GM21576 (cell line): ENCODE measurements around the gene ABI3.
A peak's percentile ranks its signal among the peaks of the same experiment; 100 is the strongest.

ENCODE experiments used
- ATAC-seq: cut with Tn5 transposase; IDR thresholded peaks from one replicate; pipeline ENCODE4 v1.9.1; 2021; ENCODE audit warnings: mild to moderate bottlenecking, moderate library complexity; ENCODE audit not compliant: unreplicated experiment

The ABI3 gene

GRCh38 chr17:49196520-49196919 lies 14.0 kb upstream of the ABI3 start:
- ATAC-seq, result no peak

GRCh38 chr17:49197346-49197998 lies 13.0 kb upstream of the ABI3 start:
- ATAC-seq, result no peak

- no peak for ATAC-seq
Observed at GRCh38 chr17:49198211-49198610, 12.3 kb upstream of the ABI3 start.

GRCh38 chr17:49200423-49201083 lies 10.0 kb upstream of the ABI3 start:
- ATAC-seq, result no peak

DNA sequence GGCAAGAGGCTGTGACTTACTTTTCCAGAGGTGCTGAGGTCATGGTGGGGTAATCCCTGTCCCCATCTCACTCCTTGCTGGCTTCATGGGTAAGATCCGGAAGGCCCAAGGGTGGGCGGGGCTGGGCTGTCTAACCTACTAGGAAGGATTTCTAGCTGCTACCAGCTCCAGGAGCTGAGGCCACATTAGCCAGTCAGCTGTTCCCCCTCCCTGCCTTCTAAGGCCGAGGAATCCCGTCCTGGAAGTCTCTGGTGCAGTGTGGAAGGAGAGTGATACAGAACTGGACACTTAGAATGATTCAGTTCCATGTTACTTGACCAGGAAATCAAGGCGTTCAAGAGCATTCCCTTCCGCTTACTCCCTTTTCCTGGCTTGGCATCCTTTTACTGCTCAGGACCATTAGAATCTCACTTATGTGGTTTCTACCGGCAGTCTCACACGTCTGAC lies 9.0 kb upstream of the ABI3 start:
- ATAC-seq, result no peak

- no peak for ATAC-seq
Observed at GRCh38 chr17:49203796-49204195, 6.7 kb upstream of the ABI3 start.

DNA sequence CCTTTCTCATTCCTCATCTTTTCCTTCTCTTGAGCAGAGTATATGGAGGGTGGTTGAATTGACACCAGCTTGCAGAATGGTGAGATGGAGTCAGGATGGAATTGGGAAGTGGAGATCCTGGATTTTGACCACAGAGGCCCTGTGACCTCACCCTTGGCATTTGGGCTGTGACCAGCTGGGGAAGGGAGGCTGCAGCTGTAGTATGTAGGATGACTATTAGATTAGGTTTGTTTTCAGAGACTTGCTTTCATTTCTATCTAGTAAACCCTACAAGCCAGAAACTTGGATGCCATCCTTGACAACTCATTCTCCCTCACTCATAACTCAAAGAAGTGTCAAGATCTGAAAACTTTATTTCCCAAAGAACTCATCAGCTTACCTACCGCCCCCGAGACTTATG lies 6.0 kb upstream of the ABI3 start:
- no peak for ATAC-seq

DNA sequence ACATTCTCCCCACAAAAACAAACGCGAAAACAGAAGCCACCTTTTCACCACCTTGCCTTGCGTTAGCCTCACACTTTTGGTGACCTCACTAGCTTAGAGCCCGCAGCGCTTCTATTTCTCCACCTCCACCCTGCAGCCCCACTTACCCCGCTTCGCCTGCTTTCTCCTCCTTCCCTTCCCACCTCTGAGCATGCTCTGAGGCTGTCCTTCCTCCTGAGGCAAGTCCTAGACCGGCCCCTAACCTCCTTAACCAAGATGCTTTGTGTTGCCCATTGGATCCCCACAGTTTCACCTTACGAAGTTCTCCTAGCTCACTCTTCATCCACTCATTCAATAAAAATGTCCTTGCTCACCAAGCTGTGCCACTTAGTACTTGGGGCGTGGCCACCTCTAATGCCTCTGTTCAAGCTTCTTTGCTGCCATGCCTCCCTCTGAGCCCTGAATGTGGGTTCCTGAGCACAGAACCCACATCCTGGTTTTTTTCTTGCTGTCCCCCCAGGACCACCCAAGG lies 1.4 kb upstream of the ABI3 start:
- no peak for ATAC-seq

DNA sequence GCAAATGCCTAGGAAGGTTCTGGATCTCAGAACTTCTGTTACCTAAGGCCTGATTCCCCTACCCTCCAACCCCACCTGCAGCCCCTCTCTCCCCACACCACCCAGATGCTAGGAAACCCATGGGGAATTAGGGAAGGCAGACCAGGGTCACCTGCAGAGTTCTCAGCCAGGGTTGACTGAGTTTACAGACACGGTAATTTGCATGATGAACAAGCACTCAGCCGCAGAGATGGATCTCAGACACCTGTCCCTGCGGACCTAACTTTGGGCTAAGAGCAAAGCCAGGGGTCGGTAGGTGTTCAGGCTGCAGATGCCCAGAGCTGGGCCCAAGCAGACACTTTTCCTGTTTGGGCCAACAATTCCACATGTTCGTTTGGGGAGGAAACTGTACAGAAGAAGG lies 2.9 kb downstream of the ABI3 start:
- ATAC-seq, result no peak

DNA sequence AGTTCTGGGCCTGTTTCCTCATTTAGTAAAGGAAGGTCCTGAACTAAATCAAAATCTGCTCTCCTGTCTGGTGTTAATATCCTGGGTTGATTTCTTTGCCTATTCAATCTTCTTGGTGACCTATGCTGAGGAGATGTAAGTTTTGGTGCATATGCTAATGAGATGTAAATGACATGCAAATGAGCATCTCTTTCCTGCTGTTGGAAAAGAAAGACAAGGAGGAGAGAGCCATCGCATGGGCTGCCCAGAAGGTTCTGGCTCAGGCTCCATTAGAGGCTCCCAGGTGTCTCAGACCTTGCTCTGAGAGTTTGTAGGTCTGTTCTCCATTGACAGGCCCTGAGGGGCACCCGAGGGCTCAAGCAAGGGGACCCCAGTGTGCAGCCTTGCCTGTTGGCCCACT lies 3.3 kb downstream of the ABI3 start:
- ATAC-seq, result no peak

GRCh38 chr17:49214676-49215360 lies 4.3 kb downstream of the ABI3 start:
- ATAC-seq, result no peak

GRCh38 chr17:49216482-49216881 lies 6.0 kb downstream of the ABI3 start:
- no peak for ATAC-seq

DNA sequence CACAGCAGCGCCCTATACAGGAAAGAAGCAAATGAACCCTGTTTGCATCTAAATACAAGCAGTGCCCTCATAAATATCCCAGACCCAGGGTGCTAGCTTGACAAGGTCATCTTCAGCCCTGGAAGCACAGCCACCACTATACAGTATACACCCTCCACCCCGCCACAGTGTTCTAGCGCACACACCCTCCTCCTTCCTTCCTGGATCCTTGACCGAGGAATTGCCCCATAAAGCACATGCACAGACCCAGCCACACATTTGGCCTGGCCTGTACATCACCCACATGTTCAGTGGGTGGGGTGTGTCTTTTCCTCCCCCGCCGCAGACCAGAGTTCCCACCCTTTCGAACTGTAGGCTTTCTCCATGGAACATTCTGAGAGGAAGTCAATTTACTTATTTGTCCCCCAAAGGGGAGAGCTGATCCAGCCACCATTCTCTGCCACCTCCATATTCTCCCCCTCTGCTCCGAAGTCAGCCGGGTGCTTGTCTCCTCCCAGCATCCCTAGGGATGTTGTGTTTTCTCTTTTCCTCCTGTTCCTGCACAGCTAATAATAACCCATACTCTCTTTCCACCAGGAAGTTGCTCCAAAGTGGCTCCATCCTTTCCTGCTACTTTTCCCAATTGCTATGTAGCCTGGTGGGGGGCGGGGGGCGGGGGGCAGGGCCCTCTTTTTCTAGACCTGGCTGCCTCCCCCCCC lies 6.6 kb downstream of the ABI3 start:
- no peak for ATAC-seq

DNA sequence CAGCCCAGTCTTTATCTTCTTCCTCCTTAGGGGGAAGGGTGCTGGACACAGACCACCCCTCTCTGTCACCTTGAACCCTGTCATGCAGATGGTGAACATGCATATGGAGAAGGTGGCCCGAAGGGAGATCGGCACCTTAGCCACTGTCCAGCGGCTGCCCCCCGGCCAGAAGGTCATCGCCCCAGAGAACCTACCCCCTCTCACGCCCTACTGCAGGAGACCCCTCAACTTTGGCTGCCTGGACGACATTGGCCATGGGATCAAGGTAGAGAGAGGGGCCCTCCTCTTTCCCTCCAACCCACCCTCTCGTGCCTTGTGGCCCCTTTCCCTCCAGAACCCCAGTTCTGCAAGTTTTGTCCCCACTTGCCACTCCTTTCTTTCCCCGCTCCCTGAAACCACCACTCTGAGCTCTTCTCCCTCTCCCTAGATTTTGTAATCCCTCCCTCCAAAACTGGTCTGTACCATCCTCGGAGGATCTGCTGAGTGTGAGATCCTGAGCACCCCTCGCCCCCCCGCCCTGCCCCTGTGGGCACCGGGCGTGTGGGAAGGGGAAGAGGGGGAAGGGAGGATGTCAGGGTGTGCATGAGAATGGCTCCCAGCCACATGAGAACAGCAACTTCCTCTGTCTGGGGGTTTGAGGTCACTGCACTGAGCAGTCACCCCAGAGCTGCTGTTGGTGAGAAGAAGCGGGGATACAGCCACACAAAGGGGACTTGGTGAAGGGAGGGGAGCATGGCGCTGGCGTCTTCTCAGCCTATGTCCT lies 7.3 kb downstream of the ABI3 start:
- ATAC-seq, result peak; percentile 43

DNA sequence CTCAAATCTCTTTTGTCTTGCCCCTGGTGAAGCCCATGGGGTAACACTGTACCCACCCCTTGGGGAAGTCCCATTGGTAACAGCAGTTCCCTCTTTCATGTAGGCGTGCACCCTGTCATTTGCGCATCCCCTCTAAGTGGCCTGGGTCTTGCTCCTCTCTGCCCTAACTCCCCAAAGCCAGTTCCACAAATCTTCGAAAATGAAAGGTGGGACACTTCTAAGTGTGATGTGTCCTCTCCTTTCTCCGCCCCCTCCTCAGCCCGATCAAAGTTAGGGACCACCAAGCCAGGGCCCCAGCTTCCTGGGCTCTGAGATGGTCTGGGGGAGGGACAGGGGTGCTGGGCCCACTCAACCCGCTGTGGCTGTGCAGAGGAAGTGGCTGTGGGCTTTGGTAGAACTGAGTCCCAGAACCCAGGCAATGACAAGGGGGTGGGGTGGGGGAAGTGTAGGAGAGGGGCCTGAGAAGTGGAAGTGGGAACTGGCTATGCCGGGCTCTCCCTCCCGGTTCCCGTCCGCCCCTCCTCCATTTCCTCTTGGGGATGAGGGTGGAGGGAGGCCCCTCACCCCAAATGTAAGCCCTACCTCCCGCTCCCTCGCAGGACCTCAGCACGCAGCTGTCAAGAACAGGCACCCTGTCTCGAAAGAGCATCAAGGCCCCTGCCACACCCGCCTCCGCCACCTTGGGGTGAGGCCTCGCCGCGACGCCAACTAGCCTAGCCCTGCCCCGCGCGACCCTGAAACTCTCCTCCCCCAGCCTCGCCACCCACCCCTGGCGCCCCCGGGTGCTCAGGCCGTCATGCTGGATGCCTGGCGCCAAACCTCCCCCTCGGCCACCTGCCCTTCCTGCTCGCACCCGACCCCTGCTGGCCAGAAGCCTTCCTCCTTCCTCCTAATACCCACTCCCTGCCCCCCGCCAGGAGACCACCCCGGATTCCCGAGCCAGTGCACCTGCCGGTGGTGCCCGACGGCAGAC lies 8.7 kb downstream of the ABI3 start:
- ATAC-seq, result no peak

- no peak for ATAC-seq
Observed at GRCh38 chr17:49219987-49220386, 9.5 kb downstream of the ABI3 start.

DNA sequence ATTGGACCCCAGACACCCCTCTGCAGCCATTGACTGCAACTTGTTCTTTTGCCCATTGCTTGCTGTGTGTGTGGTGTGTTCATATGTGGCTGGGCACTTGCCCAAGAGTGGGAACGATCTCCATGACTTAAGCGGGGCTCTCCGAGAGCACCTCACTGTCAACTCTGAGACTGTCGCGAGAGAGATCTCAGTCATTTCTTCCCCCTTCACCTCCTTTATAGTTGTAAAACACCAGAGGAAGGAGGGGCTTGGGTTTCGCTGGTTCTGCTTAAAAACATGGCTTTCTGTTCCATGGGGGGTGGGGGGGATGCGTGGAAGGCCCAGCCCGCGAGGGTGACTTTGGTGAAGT lies 12.6 kb downstream of the ABI3 start:
- ATAC-seq, result no peak

DNA sequence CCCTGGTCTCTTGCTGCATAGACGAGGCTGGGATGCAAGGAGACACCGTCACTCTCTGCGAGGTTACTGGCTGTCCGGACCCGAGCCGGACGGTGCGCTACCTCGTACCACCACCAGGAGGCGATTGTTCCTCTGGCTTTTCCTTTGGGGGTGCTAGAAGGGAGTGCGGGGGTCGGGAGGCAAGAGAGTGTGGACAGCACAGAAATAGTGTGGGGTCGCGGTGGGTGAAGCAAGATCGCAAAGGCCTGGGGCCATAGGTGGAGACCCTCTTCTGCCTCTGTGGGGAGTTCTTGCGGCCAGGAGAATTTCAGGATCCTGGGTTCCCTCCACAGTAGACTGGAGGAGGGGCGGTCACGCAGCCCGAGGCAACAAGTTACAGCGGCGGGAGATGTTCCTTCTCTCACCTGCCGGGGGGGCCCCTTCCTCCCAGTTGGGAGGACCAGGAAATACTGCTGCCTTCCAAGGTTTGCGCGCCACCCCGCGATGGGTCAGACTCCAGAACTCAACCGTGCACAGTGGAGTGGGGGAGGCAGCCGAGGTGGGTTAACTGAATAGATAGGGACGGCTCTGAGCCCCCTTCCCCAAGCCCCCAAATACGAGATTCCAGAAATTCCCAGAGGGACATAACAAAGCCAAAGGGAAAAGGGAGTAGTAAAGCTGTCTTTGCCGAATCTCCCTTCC lies 13.2 kb downstream of the ABI3 start:
- no peak for ATAC-seq
